ENCODE results near the gene GSG1L.

Gene GSG1L

DNA sequence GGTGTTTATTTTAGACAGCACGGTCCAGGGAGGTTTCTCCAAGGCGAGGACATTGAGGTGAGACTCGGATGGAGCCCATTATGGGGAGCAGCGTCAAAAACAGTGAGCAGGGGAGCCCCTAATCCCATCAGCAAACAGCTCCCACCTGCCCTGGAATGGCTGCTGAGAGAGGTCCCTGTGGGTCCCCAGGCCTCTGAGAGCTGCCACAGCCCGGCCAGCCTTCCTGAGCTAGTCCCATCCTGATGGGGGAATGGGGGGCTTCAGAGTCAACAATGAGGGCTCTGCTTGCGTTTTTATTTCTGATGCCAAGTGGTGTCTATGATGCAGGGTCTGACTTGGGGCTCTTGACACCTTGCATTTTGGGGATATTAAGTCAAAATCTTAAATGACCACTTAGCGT lies 128.4 kb downstream of the GSG1L start:
- Mint-ChIP-seq H3K36me3 (no peaks in the 10 kb centered on the region), H3K4me3 (no peak overlapping the region), H3K27ac (no peak overlapping the region), H3K9me3 (peaks cover 2% of the 10 kb centered on the region), H3K27me3 (peaks cover 3% of the 10 kb centered on the region), H3K4me1 (no peaks in the 10 kb centered on the region)
- no peak for DNase-seq
- CTCF ChIA-PET: no interaction called here

DNA sequence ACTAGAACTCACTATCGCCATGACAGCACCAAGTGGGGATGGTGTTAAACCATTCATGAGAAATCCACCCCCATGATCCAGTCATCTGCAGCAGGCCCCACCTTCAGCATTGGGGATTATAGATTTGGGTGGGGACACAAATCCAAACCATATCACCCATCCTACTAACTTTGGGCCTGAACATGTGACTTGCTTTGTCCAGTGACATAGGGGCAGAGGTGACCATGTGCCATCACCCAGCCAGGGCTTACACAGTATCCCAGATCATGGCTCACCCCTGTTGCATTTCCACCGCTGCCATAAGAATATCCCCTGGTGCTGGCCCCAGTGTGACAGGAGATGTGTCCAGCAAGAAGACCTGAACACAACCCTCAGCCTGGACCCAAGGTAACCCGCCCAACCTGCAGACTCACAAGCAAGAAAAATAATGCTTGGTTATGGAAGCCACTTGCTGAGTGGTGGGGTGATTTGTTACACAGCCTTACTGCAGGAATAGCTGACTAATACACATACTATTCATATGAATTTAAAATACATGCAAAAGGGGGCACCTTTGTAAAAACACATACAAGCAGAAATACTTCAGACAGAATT lies 130.9 kb downstream of the GSG1L start:
- Mint-ChIP-seq H3K27ac (no peak overlapping the region), H3K27me3 (peaks cover 7% of the 10 kb centered on the region), H3K36me3 (no peaks in the 10 kb centered on the region), H3K9me3 (peaks cover 2% of the 10 kb centered on the region), H3K4me1 (no peaks in the 10 kb centered on the region), H3K4me3 (no peak overlapping the region)
- DNase-seq: no peak
- CTCF ChIA-PET: no interaction called here

DNA sequence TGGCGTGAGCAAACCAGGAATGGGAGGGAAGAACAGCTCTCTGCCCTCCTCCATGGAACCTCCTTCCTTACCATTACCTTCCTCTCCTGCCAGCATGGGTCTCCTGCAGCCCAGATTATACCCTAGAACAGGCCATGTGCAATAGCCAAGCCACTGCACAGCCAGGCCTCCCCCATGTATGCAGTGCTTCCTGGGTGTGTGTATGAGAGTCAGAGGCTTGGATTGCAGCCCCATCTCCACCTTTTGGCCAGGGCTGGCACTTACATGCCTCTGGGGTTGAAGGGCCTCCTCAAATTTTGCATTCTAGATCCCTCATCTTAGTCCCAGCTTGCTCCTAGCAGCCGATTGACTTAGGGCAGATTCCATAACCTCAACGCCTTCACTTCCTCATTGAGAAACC lies 133.7 kb downstream of the GSG1L start:
- Mint-ChIP-seq H3K27ac (no peak overlapping the region), H3K36me3 (no peaks in the 10 kb centered on the region), H3K4me3 (no peak overlapping the region), H3K9me3 (peaks cover 2% of the 10 kb centered on the region), H3K4me1 (no peaks in the 10 kb centered on the region), H3K27me3 (peaks cover 9% of the 10 kb centered on the region)
- DNase-seq: no peak
- CTCF ChIA-PET: no interaction called here

DNA sequence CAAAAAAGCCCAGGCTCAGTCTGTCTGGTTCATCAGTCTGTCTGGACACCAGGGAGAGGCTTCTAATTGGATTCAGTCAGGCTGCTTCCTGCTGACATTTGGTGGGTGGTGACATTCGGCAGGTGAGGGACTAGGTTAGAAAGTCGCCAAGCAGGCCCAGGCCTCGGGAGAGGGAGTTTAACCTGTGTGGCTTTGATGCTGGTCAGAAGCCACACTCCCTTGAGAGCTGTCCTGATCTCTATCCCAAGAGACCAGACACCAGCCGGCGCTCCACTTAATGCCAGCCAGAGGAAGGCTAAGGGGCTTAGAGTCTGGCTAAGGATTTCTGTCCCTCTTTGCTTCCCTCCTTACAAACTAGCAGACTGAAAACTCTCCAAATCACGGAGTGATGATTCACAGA lies 135.0 kb downstream of the GSG1L start:
- CTCF ChIA-PET: no interaction called here
- H3K4me1 Mint-ChIP-seq: no peaks in the 10 kb centered on the region
- peaks cover 10% of the 10 kb centered on the region for H3K27me3 Mint-ChIP-seq
- DNase-seq: no peak
- no peak overlapping the region for H3K4me3 Mint-ChIP-seq
- H3K27ac Mint-ChIP-seq: no peak overlapping the region
- no peaks in the 10 kb centered on the region for H3K36me3 Mint-ChIP-seq
- peaks cover 2% of the 10 kb centered on the region for H3K9me3 Mint-ChIP-seq

- H3K27me3 Mint-ChIP-seq: peaks cover 17% of the 10 kb centered on the region
- DNase-seq: no peak
- H3K27ac Mint-ChIP-seq: no peak overlapping the region
- no peaks in the 10 kb centered on the region for H3K4me1 Mint-ChIP-seq
- CTCF ChIA-PET: no interaction called here
- no peaks in the 10 kb centered on the region for H3K36me3 Mint-ChIP-seq
- H3K9me3 Mint-ChIP-seq: no peaks in the 10 kb centered on the region
- H3K4me3 Mint-ChIP-seq: no peak overlapping the region
These were observed 136.1 kb downstream of the GSG1L start for GRCh38 chr16:27927266-27927901.

- DNase-seq: no peak
- H3K9me3 Mint-ChIP-seq: no peaks in the 10 kb centered on the region
- H3K27me3 Mint-ChIP-seq: peaks cover 24% of the 10 kb centered on the region
- no peak overlapping the region for H3K4me3 Mint-ChIP-seq
- H3K36me3 Mint-ChIP-seq: no peaks in the 10 kb centered on the region
- CTCF ChIA-PET: no interaction called here
- no peaks in the 10 kb centered on the region for H3K4me1 Mint-ChIP-seq
- H3K27ac Mint-ChIP-seq: no peak overlapping the region
These were observed 137.9 kb downstream of the GSG1L start for GRCh38 chr16:27925612-27926011.

DNA sequence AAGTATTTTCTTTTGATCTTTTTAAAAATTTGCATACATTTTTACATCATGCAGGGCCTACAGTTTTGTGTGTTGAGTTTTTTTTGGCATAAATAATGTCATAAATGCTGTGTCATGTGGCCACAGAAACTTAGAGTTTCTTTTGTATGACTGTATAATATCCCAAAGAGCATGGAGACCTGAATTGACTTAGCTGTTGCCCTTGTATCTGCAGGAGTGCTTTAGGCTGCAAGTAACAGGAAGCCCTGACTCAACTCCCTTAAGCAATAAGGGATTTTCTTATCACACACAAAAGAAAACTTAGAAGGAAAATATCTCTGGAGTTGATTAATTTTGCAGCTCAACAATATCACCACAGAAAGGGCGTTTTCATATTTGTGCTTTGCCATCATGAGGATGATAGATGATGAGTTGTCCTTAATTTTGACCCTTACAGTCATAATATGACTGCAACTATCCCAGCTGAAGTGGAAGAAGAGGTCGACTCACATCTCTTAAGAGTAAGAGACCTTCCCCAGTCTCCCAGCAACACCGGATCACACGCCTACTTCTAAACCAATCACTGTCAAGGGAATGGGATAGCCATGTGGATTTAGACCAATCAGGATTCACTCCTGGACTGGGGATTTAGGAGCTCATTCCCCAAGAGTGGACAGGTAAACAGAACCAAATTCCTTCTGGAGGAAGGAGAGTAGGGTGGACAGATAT lies 138.9 kb downstream of the GSG1L start:
- Mint-ChIP-seq H3K36me3 (no peaks in the 10 kb centered on the region), H3K27me3 (peaks cover 24% of the 10 kb centered on the region), H3K9me3 (no peaks in the 10 kb centered on the region), H3K27ac (no peak overlapping the region), H3K4me3 (no peak overlapping the region), H3K4me1 (no peaks in the 10 kb centered on the region)
- CTCF ChIA-PET: no interaction called here
- DNase-seq: no peak

- no peaks in the 10 kb centered on the region for H3K9me3 Mint-ChIP-seq
- H3K27me3 Mint-ChIP-seq: peaks cover 29% of the 10 kb centered on the region
- no peaks in the 10 kb centered on the region for H3K4me1 Mint-ChIP-seq
- no peak overlapping the region for H3K27ac Mint-ChIP-seq
- CTCF ChIA-PET: no interaction called here
- no peak for DNase-seq
- H3K36me3 Mint-ChIP-seq: no peaks in the 10 kb centered on the region
- no peak overlapping the region for H3K4me3 Mint-ChIP-seq
These were observed 139.8 kb downstream of the GSG1L start for GRCh38 chr16:27923751-27924150.

GRCh38 chr16:27922433-27922832 lies 141.1 kb downstream of the GSG1L start:
- Mint-ChIP-seq H3K4me1 (no peaks in the 10 kb centered on the region), H3K4me3 (no peak overlapping the region), H3K36me3 (no peaks in the 10 kb centered on the region), H3K9me3 (no peaks in the 10 kb centered on the region), H3K27me3 (peaks cover 27% of the 10 kb centered on the region), H3K27ac (no peak overlapping the region)
- CTCF ChIA-PET: no interaction called here
- DNase-seq: no peak

GRCh38 chr16:27921134-27921533 lies 142.4 kb downstream of the GSG1L start:
- Mint-ChIP-seq H3K27me3 (peaks cover 24% of the 10 kb centered on the region), H3K9me3 (no peaks in the 10 kb centered on the region), H3K4me3 (no peak overlapping the region), H3K36me3 (no peaks in the 10 kb centered on the region), H3K4me1 (no peaks in the 10 kb centered on the region), H3K27ac (no peak overlapping the region)
- no peak for DNase-seq
- CTCF ChIA-PET: no interaction called here

- Mint-ChIP-seq H3K9me3 (no peaks in the 10 kb centered on the region), H3K4me1 (no peaks in the 10 kb centered on the region), H3K4me3 (no peak overlapping the region), H3K27ac (no peak overlapping the region), H3K36me3 (no peaks in the 10 kb centered on the region), H3K27me3 (peaks cover 24% of the 10 kb centered on the region)
- CTCF ChIA-PET: no interaction called here
- DNase-seq: no peak
These were observed 143.1 kb downstream of the GSG1L start for GRCh38 chr16:27920391-27920891.

DNA sequence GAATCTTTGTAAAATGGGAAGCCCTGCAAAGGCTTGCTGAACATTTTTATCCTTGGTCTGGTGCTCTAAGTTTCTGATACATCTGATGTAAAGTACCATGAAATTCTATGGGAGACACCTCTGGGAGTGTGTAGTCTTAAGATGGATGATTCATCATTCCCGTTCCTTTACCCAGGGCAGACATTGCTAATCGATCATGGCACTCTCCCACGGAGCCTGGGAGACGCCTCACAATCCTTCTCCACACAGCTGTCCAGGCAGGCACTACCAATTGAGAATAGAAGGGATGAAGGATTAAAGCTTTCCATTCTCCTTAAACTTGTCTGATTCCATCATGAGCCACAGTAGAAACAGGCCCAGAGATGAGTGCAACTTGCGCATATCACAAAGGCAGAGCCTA lies 144.8 kb downstream of the GSG1L start:
- H3K36me3 Mint-ChIP-seq: no peaks in the 10 kb centered on the region
- H3K27me3 Mint-ChIP-seq: peaks cover 24% of the 10 kb centered on the region
- CTCF ChIA-PET: no interaction called here
- H3K4me3 Mint-ChIP-seq: no peak overlapping the region
- H3K27ac Mint-ChIP-seq: no peak overlapping the region
- no peaks in the 10 kb centered on the region for H3K9me3 Mint-ChIP-seq
- DNase-seq: no peak
- no peaks in the 10 kb centered on the region for H3K4me1 Mint-ChIP-seq

DNA sequence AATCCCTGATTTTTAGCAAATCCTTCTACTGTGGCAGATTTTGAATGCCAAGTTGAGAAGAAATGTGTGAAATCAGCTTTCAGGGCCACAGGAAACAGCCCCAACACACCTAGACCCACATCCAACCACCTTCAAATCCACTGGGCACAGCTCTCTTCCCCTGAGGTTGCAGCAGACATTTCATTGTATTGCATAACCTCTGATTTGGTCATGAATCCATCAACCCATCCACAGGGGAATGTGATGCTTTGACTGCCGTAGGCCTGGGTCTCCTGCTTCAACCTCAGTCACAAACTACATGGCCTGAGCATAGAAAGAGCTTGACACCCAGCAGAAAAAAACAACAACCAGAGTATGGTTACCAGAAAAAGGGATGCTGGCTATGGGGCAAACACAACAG lies 145.6 kb downstream of the GSG1L start:
- CTCF ChIA-PET: no interaction called here
- Mint-ChIP-seq H3K36me3 (no peaks in the 10 kb centered on the region), H3K27ac (no peak overlapping the region), H3K4me1 (no peaks in the 10 kb centered on the region), H3K27me3 (peaks cover 19% of the 10 kb centered on the region), H3K9me3 (no peaks in the 10 kb centered on the region), H3K4me3 (no peak overlapping the region)
- DNase-seq: no peak

DNA sequence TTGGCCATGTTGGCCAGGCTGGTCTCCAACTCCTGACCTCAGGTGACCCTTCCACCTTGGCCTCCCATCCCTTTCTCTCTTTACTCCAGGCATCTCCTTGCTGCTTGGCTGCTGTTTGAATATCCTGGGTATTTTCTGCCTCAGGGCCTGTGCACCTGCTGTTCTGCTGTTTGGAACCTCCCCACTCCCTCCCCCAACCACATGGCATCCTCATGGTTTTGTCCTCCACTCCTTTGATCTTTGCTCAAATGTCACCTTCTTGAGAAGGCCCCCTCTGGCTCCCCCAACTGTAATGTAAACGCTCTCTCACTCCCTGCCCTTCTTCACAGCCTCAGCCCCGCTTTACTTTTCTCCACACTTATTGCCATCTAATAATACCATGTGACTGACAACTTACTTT lies 152.0 kb downstream of the GSG1L start:
- H3K27me3 Mint-ChIP-seq: peaks cover 4% of the 10 kb centered on the region
- H3K4me3 Mint-ChIP-seq: no peak overlapping the region
- DNase-seq: no peak
- H3K4me1 Mint-ChIP-seq: no peaks in the 10 kb centered on the region
- H3K27ac Mint-ChIP-seq: no peak overlapping the region
- no peaks in the 10 kb centered on the region for H3K9me3 Mint-ChIP-seq
- H3K36me3 Mint-ChIP-seq: no peaks in the 10 kb centered on the region
- CTCF ChIA-PET: no interaction called here

DNA sequence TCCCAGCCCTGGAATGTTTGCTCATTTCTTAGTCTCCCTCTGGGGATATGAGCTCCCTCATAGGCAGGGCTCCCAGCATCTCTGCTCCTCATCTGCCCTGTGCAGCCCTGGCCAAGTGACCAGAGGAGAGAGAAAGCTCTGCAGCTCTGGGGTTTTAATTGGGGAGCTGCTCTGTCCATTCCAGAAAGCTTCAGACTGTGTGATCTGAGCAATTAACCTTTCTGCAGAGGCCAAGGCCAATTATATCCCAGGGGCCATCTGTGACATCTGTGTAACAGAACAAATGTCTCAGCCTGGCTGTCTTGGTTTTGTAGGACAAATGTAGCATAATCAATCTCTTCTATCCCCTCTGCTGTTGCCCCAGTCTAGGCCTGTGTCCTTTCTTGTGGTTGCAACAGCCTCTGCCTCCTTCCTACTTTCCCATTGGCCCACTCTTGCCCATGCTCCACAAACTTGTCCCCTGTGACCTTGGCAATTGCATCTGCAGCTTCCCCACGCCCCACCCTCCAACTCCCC lies 156.0 kb downstream of the GSG1L start:
- Mint-ChIP-seq H3K27ac (no peak overlapping the region), H3K27me3 (peaks cover 4% of the 10 kb centered on the region), H3K4me1 (no peaks in the 10 kb centered on the region), H3K36me3 (no peaks in the 10 kb centered on the region), H3K4me3 (no peak overlapping the region), H3K9me3 (no peaks in the 10 kb centered on the region)
- DNase-seq: no peak
- CTCF ChIA-PET: interaction anchor here (1.4 kb wide), 1 partner anchor 163 kb away, joined by 3 read pairs; no protein-coding TSS in a partner anchor
